Putamen (tissue), 1 donor: ENCODE results near the gene DTX1.

Experiments used
- DNase-seq: peaks from one replicate; pipeline ENCODE4 v3.0.0-alpha.2; 2016; ENCODE audit warnings: low spot score

The DTX1 gene

GRCh38 chr12:113071135-113072112, 14.9 kb downstream of the DTX1 start:
- DNase-seq = peak; percentile 64

GRCh38 chr12:113072136-113072535, 15.6 kb downstream of the DTX1 start:
- DNase-seq = no peak

- DNase-seq = no peak
These were observed 17.1 kb downstream of the DTX1 start for GRCh38 chr12:113073586-113073985.

GRCh38 chr12:113075137-113075683, 18.7 kb downstream of the DTX1 start:
- DNase-seq = no peak

GRCh38 chr12:113077057-113077858, 20.7 kb downstream of the DTX1 start:
- DNase-seq = no peak

GRCh38 chr12:113077859-113078255, 21.3 kb downstream of the DTX1 start:
- DNase-seq = no peak

GRCh38 chr12:113081873-113082272, 25.3 kb downstream of the DTX1 start:
- DNase-seq = no peak

- no peak for DNase-seq
These were observed 26.1 kb downstream of the DTX1 start for GRCh38 chr12:113082486-113083148.

GRCh38 chr12:113083863-113084435, 27.4 kb downstream of the DTX1 start:
- no peak for DNase-seq

GRCh38 chr12:113086249-113087164, 30.0 kb downstream of the DTX1 start:
- no peak for DNase-seq

GRCh38 chr12:113087193-113087592, 30.7 kb downstream of the DTX1 start:
- DNase-seq = no peak

GRCh38 chr12:113088037-113088436, 31.5 kb downstream of the DTX1 start:
- DNase-seq = no peak

- no peak for DNase-seq
These were observed 32.6 kb downstream of the DTX1 start for GRCh38 chr12:113088971-113089756.

- no peak for DNase-seq
These were observed 33.3 kb downstream of the DTX1 start for GRCh38 chr12:113089839-113090238.

GRCh38 chr12:113090740-113091139, 34.2 kb downstream of the DTX1 start:
- DNase-seq = no peak

GRCh38 chr12:113091506-113091905, 35.0 kb downstream of the DTX1 start:
- DNase-seq = no peak

GRCh38 chr12:113092607-113093408, 36.3 kb downstream of the DTX1 start:
- DNase-seq = no peak

- DNase-seq = no peak
These were observed 37.0 kb downstream of the DTX1 start for GRCh38 chr12:113093409-113094101.
